Progenitor cell of endocrine pancreas (in vitro differentiated cells): ENCODE data around the gene UTF1. TPM values are rescaled to one million over a fixed set of nuclear protein-coding genes. Genes with fewer than 3 reads are reported as not detected.

Experiments used
- DNase-seq: peaks from one replicate; pipeline ENCODE4 v3.0.0; 2021; ENCODE audit warnings: low spot score; ENCODE audit not compliant: unreplicated experiment
- H3K27ac Mint-ChIP-seq: 2 replicates; pipeline ENCODE4 v1.8.0; 2021; ENCODE audit warnings: mild to moderate bottlenecking, moderate library complexity, mixed read lengths
- H3K27me3 Mint-ChIP-seq: 2 replicates; pipeline ENCODE4 v1.8.0; 2021; ENCODE audit warnings: mixed read lengths
- H3K36me3 Mint-ChIP-seq: 2 replicates; pipeline ENCODE4 v1.8.0; 2022; ENCODE audit warnings: mixed read lengths; ENCODE audit not compliant: insufficient read depth
- H3K4me1 Mint-ChIP-seq: 2 replicates; pipeline ENCODE4 v1.8.0; 2021; ENCODE audit warnings: low read depth, mixed read lengths
- H3K4me3 Mint-ChIP-seq: 2 replicates; pipeline ENCODE4 v1.8.0; 2021; ENCODE audit warnings: low read depth, mild to moderate bottlenecking, moderate library complexity, mixed read lengths
- H3K9me3 Mint-ChIP-seq: 2 replicates; pipeline ENCODE4 v1.8.0; 2021; ENCODE audit warnings: low read depth, mixed read lengths
- CTCF ChIP-seq: fragments of 200-600 bp; sonication (generic); IDR thresholded peaks from one replicate; pipeline ENCODE4 v1.5.0; 2021; ENCODE audit warnings: antibody characterized with exemption, mild to moderate bottlenecking; ENCODE audit not compliant: unreplicated experiment
- total RNA-seq: library from RNA; stranded (reverse); gene quantifications from 2 replicates; pipeline ENCODE4 v1.2.1, GENCODE V29; 2021

UTF1 gene
- total RNA-seq, 1 donor from 2014 or later, result not detected

- Mint-ChIP-seq H3K4me3 (no peak overlapping the region), H3K27ac (no peak overlapping the region)
These were observed 17.8 kb upstream of the UTF1 start for GRCh38 chr10:133211959-133212852.

GRCh38 chr10:133212853-133213494 is 17.0 kb upstream of the UTF1 start:
- Mint-ChIP-seq H3K9me3 (no peaks in the 10 kb centered on the region), H3K36me3 (peaks cover 2% of the 10 kb centered on the region), H3K4me3 (no peak overlapping the region), H3K27me3 (peaks cover 10% of the 10 kb centered on the region), H3K4me1 (no peaks in the 10 kb centered on the region), H3K27ac (no peak overlapping the region)
- DNase-seq, result no peak
- TF ChIP-seq CTCF, result no peak

More at GRCh38 chr10:133211959-133212852, 17.8 kb upstream of the UTF1 start:
- Mint-ChIP-seq H3K9me3 (no peaks in the 10 kb centered on the region), H3K4me1 (no peaks in the 10 kb centered on the region), H3K36me3 (peaks cover 2% of the 10 kb centered on the region), H3K27me3 (peaks cover 10% of the 10 kb centered on the region)
- TF ChIP-seq CTCF, result no peak
- no peak for DNase-seq

- Mint-ChIP-seq H3K36me3 (peaks cover 2% of the 10 kb centered on the region), H3K27me3 (peaks cover 14% of the 10 kb centered on the region), H3K4me1 (no peaks in the 10 kb centered on the region), H3K4me3 (no peak overlapping the region), H3K27ac (no peak overlapping the region), H3K9me3 (no peaks in the 10 kb centered on the region)
- DNase-seq, result no peak
- no peak for TF ChIP-seq CTCF
These were observed 16.2 kb upstream of the UTF1 start for GRCh38 chr10:133213641-133214467.

- Mint-ChIP-seq H3K27ac (no peak overlapping the region), H3K9me3 (no peaks in the 10 kb centered on the region), H3K4me1 (no peaks in the 10 kb centered on the region), H3K27me3 (peaks cover 14% of the 10 kb centered on the region), H3K36me3 (peaks cover 2% of the 10 kb centered on the region), H3K4me3 (no peak overlapping the region)
- no peak for DNase-seq
- no peak for TF ChIP-seq CTCF
These were observed 15.3 kb upstream of the UTF1 start for GRCh38 chr10:133214468-133215410.
